Activated T-cell treated with anti-CD3 and anti-CD28 coated beads, Interleukin-2, amount 50 U/mL, for 1 hour (primary cell): ENCODE data around the gene VIT.
"Not testable (repeated sequence)": the region's sequence is repeated elsewhere in the genome, so short reads cannot be mapped to it uniquely, and the experiment has no call there.

ENCODE experiments used
- DNase-seq: peaks from one replicate; pipeline ENCODE4 v3.0.0-alpha.2; 2020

VIT gene

GRCh38 chr2:36811071-36811470, 114.6 kb downstream of the VIT start:
- no peak for DNase-seq

GRCh38 chr2:36812196-36812595, 115.7 kb downstream of the VIT start:
- DNase-seq, result no peak

- no peak for DNase-seq
Observed at GRCh38 chr2:36818542-36818941, 122.0 kb downstream of the VIT start.

- DNase-seq, result no peak
Observed at GRCh38 chr2:36819095-36819711, 122.7 kb downstream of the VIT start.

- DNase-seq, result no peak
Observed at GRCh38 chr2:36820942-36821605, 124.6 kb downstream of the VIT start.

- DNase-seq, result no peak
Observed at GRCh38 chr2:36823862-36824261, 127.4 kb downstream of the VIT start.

- no peak for DNase-seq
Observed at GRCh38 chr2:36824273-36824672, 127.8 kb downstream of the VIT start.

- not testable (repeated sequence) for DNase-seq
Observed at GRCh38 chr2:36824683-36825082, 128.2 kb downstream of the VIT start.

- no peak for DNase-seq
Observed at GRCh38 chr2:36831185-36831584, 134.7 kb downstream of the VIT start.

- DNase-seq, result no peak
Observed at GRCh38 chr2:36834203-36834602, 137.7 kb downstream of the VIT start.

GRCh38 chr2:36834731-36835524, 138.4 kb downstream of the VIT start:
- no peak for DNase-seq

- no peak for DNase-seq
Observed at GRCh38 chr2:36839976-36840617, 143.6 kb downstream of the VIT start.

GRCh38 chr2:36843838-36844237, 147.3 kb downstream of the VIT start:
- DNase-seq, result no peak

- no peak for DNase-seq
Observed at GRCh38 chr2:36849265-36849664, 152.8 kb downstream of the VIT start.

GRCh38 chr2:36854241-36854640, 157.7 kb downstream of the VIT start:
- no peak for DNase-seq

GRCh38 chr2:36855429-36855828, 158.9 kb downstream of the VIT start:
- no peak for DNase-seq

GRCh38 chr2:36857713-36858112, 161.2 kb downstream of the VIT start:
- no peak for DNase-seq

- no peak for DNase-seq
Observed at GRCh38 chr2:36858551-36859365, 162.3 kb downstream of the VIT start.

GRCh38 chr2:36859366-36859792, 162.9 kb downstream of the VIT start:
- DNase-seq, result no peak

GRCh38 chr2:36861896-36862295, 165.4 kb downstream of the VIT start:
- no peak for DNase-seq
